ENCODE results near the gene ZIC4.

The ZIC4 gene

GRCh38 chr3:147401421-147401820, 4.9 kb downstream of the ZIC4 start:
- no peaks in the 10 kb centered on the region for H3K4me1 ChIP-seq (ENCODE audit: control insufficient read depth in 1 of 2, insufficient read depth in 1 of 2, low read depth in 1 of 2, low read length in 1 of 2)
- H3K27ac ChIP-seq = no peak overlapping the region
- peaks cover 6% of the 10 kb centered on the region for H3K9me3 ChIP-seq
- H3K4me3 ChIP-seq (ENCODE audit: low read depth in 1 of 2, low read length in 1 of 2) = no peak overlapping the region
- H3K27me3 ChIP-seq = peaks cover 99% of the 10 kb centered on the region
- TF ChIP-seq, protein P1, sequence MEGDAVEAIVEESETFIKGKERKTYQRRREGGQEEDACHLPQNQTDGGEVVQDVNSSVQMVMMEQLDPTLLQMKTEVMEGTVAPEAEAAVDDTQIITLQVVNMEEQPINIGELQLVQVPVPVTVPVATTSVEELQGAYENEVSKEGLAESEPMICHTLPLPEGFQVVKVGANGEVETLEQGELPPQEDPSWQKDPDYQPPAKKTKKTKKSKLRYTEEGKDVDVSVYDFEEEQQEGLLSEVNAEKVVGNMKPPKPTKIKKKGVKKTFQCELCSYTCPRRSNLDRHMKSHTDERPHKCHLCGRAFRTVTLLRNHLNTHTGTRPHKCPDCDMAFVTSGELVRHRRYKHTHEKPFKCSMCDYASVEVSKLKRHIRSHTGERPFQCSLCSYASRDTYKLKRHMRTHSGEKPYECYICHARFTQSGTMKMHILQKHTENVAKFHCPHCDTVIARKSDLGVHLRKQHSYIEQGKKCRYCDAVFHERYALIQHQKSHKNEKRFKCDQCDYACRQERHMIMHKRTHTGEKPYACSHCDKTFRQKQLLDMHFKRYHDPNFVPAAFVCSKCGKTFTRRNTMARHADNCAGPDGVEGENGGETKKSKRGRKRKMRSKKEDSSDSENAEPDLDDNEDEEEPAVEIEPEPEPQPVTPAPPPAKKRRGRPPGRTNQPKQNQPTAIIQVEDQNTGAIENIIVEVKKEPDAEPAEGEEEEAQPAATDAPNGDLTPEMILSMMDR (IDR thresholded peaks at IDR 0.05) = no peak
- H3K36me3 ChIP-seq = no peaks in the 10 kb centered on the region

GRCh38 chr3:147400999-147401398, 5.3 kb downstream of the ZIC4 start:
- Histone ChIP-seq H3K27ac (no peak overlapping the region), H3K9me3 (peaks cover 6% of the 10 kb centered on the region), H3K4me1 (ENCODE audit: control insufficient read depth in 1 of 2, insufficient read depth in 1 of 2, low read depth in 1 of 2, low read length in 1 of 2) (no peaks in the 10 kb centered on the region), H3K27me3 (peaks cover 99% of the 10 kb centered on the region), H3K36me3 (no peaks in the 10 kb centered on the region), H3K4me3 (ENCODE audit: low read depth in 1 of 2, low read length in 1 of 2) (no peak overlapping the region)
- TF ChIP-seq, protein P1 (IDR thresholded peaks at IDR 0.05) = no peak

- peaks cover 99% of the 10 kb centered on the region for H3K27me3 ChIP-seq
- peaks cover 5% of the 10 kb centered on the region for H3K9me3 ChIP-seq
- TF ChIP-seq, protein P1 (IDR thresholded peaks at IDR 0.05) = no peak
These were observed 6.2 kb downstream of the ZIC4 start for GRCh38 chr3:147400111-147400510.

DNA sequence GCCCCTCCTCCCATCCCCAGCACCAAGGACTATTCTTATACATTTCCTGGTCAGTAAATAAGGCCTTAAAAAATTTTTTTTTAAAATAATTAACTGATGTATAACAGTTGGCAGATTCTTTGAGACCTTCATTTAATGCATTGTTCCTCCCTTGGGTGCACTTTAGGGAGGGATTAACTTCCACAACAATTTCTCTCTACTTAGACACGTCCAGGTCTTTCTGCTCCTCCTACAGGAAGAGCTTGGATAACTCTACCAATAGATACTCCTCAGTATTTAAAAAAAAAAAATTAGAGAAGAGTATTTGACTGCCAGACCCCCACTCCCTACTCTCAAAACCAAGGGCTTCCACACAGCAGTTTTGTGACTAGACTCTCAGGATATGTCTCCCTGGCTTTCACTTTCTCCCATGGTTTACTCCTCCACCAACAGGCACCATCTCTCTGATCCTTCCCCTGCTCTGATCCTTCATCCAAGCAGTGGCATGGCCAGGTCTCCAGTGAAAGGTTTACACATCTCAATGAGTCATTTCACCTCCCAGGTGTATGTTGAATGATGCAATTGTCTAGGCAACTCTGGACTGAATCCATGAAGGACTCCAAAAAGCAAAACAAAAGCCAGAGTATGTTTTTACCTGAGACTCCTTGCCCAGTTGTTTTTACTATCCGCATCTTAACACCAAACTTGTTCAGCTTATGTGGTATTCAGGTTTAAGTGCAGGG, 7.4 kb downstream of the ZIC4 start:
- TF ChIP-seq, protein P1 (IDR thresholded peaks at IDR 0.05) = no peak
- Histone ChIP-seq H3K4me3 (ENCODE audit: low read depth in 1 of 2, low read length in 1 of 2) (no peak overlapping the region), H3K27ac (no peak overlapping the region), H3K27me3 (peaks cover 99% of the 10 kb centered on the region), H3K4me1 (ENCODE audit: control insufficient read depth in 1 of 2, insufficient read depth in 1 of 2, low read depth in 1 of 2, low read length in 1 of 2) (no peaks in the 10 kb centered on the region), H3K36me3 (no peaks in the 10 kb centered on the region), H3K9me3 (peaks cover 5% of the 10 kb centered on the region)

More at GRCh38 chr3:147400111-147400510, 6.2 kb downstream of the ZIC4 start:
- no peak overlapping the region for H3K27ac ChIP-seq
- H3K4me3 ChIP-seq (ENCODE audit: low read depth in 1 of 2, low read length in 1 of 2) = no peak overlapping the region
- H3K36me3 ChIP-seq = no peaks in the 10 kb centered on the region
- H3K4me1 ChIP-seq (ENCODE audit: control insufficient read depth in 1 of 2, insufficient read depth in 1 of 2, low read depth in 1 of 2, low read length in 1 of 2) = no peaks in the 10 kb centered on the region

DNA sequence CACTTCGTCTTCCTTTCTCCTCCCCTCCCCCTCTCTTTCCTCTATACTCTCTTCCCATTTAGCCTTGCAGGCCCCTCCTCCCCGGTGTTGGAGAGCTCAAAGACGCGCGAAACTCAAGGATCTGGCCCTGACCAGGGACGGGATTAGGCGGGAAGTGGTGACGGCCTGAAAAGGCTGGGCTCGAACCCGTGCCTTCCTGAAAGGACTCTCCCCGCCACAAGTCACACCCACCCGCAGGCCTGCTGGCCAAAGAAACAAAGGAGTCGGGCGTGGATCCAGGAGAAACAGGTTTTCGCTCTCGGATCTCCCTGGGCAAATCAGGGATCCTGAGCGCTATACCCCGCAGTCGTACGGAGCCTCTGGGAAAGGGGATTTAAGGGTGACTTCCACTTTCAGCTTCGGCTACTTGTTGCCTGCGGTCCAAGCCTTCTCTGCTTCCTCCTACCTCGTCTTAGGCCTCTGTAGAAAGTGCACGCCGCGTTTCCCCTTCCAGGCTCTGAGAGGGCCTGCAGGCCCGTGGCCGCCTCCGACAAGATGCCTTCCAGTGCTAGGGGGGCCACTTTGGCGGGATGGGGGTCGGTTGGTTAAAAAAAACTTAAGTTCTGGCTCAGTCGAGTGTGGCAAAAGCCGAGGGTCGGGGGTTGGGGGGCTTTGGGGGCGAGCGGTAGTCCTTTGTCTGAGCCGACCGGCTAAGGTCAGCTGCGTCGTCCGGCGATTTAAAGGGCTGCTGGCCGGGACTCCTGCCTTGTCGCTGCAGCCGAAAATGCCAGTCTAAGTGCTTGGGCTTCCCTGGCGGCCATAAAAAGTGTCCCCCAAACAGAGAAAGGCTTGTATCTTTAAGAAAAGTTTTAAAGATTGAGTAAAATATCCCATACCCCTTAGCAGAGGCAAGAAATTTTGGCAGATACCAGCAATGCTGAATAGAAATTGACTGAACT, 8.2 kb downstream of the ZIC4 start:
- TF ChIP-seq, protein P1 (IDR thresholded peaks at IDR 0.05) = no peak
- Histone ChIP-seq H3K4me1 (ENCODE audit: control insufficient read depth in 1 of 2, insufficient read depth in 1 of 2, low read depth in 1 of 2, low read length in 1 of 2) (no peaks in the 10 kb centered on the region), H3K27me3 (peaks cover 99% of the 10 kb centered on the region), H3K36me3 (no peaks in the 10 kb centered on the region), H3K4me3 (ENCODE audit: low read depth in 1 of 2, low read length in 1 of 2) (no peak overlapping the region), H3K9me3 (peaks cover 5% of the 10 kb centered on the region), H3K27ac (no peak overlapping the region)
